HG03460 (cell line): ENCODE measurements around the gene CASP10.
"Not testable (repeated sequence)": the region's sequence is repeated elsewhere in the genome, so short reads cannot be mapped to it uniquely, and the experiment has no call there.

Experiments used
- ATAC-seq: cut with Tn5 transposase; IDR thresholded peaks from one replicate; pipeline ENCODE4 v1.9.1; 2021; ENCODE audit not compliant: unreplicated experiment

The CASP10 gene

DNA sequence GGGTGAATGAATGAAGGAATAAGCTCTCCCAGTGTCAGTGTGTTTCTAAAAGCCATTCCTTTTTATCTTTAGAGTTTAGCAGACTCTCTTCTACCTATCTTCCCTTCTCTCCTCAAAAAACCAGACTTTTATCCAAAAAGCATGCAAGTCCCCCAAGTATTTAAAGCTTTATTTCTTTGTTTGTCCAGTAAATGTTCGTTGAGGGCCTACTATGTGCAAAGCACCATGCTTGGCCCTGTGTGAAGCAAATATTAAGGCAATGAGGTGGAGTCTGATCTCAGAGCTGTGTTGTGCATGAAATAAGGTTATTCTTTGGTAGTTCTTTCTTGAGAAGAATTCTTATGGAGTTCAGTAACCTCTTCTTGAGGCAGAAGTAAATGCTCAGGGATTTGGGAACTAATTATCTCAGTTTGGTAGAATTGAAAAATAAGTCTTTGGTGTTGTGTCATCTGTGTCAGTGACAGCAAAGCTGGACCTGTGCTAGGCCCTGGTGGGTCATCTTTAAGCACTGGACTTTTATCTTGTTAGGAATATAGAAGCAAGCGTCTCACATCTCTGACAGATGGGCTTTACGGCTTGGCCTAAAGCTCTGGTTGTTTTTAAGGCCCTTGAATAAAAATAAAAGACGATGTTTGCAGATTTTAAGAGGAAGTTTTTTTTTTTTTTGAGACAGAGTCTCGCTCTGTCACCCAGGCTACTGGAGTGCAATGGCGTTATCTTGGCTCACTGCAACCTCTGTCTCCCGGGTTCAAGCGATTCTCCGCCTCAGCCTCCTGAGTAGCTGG lies 28.1 kb upstream of the CASP10 start:
- ATAC-seq = no peak

DNA sequence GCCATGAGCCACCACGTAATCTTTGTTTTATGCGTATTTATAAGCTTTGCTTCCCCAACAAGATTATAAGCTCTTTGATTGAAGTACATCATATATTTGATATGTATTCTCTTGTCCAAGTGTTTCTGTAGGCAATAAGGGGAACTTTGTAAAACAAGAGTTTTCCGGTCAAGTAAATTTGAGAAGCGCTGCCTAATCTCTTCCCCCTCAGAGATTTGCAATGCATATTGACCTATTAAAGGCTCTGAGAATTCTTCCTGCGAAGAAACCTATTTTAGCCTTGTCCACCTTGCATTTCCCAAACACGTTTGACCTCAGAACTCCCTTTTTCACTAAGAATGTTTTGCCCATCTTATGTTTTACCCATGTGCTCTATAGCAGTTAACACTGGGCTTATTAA lies 26.9 kb upstream of the CASP10 start:
- no peak for ATAC-seq

GRCh38 chr2:201156640-201157039 lies 26.3 kb upstream of the CASP10 start:
- ATAC-seq = no peak

DNA sequence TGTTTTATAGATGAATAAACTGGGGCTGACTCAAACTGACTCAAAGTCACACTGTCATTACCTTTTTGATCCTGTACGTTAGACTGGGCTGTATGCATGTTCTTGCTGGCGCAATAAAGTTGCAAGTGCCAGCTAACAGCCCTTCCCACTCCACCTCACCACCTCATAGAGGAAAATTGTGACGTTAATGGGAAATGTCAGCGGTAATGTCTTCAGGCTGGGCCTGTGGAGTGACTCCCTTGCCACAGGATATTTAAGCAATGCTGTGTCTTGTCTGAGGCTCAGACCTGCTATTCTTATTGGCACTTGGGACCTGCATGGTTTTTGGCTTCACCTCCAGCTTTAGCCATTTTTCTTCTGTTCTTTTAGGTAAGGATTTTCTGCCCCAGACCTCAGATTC lies 25.2 kb upstream of the CASP10 start:
- peak; percentile 15 for ATAC-seq

- ATAC-seq = peak; percentile 97
Measured at GRCh38 chr2:201158111-201158929, 24.6 kb upstream of the CASP10 start.

DNA sequence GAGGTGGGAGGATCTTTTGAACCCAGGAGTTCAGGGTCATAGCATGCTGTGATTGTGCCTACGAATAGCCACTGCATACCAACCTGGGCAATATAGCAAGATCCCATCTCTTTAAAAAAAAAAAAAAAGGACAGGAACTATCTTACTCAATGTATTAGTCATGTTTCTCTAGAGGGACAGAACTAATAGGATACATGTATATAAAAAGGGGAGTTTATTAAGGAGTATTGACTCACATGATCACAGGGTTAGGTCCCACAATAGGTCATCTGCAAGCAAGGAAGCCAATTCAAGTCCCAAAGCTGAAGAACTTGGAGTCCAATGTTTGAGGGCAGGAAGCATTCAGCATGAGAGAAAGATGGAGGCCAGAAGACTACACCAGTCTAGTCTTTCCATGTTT lies 18.8 kb upstream of the CASP10 start:
- no peak for ATAC-seq

DNA sequence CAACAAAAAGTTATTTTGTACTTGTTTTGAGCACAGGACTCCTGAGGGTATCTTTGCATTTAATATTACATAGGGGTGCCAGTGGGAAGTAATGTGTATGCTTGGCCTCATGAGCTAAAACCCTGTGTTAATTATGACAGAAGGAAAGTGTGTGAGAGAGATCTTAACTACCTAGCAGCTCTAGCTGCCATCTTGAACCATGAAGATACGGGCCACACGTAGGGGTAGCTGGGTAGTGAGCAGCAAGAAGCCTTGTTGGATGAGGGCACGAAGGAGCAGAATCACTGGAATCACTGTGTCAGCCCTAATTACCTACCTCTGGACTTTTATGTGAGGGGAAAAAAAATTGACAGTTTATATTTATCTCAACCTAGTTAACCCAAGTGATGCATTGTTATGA lies 15.4 kb upstream of the CASP10 start:
- no peak for ATAC-seq

DNA sequence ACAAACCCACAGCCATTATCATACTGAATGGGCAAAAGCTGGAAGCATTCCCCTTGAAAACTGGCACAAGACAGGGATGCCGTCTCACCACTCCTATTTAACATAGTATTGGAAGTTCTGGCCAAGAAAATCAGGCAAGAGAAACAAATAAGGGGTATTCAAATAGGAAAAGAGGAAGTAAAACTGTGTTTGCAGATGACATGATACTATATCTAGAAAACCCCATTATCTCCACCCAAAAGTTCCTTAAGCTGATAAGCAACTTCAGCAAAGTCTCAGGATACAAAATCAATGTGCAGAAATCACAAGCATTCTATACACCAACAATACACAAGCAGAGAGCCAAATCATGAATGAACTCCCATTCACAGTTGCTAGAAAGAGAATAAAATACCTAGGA lies 14.4 kb upstream of the CASP10 start:
- not testable (repeated sequence) for ATAC-seq

DNA sequence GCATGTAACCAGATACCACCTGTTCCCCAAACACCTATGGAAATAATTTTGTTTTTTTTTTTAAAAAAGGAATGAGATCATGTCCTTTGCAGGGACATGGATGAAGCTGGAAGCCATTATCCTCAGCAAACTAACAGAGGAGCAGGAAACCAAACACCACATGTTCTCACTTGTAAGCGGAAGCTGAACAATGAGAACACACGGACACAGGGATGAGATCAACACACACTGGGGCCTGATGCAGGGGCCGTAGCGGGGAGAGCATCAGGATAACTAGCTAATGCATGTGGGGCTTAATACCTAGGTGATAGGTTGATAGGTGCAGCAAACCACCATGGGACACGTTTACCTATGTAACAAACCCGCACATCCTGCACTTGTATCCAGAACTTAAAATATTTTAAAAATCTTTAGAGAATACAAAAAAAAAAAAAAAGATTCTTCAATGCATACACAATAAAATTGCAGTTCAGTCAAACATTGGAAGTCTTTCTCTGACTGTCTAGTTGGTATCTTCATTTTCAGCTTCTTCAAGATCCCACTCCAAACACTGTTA lies 11.6 kb upstream of the CASP10 start:
- ATAC-seq = no peak

DNA sequence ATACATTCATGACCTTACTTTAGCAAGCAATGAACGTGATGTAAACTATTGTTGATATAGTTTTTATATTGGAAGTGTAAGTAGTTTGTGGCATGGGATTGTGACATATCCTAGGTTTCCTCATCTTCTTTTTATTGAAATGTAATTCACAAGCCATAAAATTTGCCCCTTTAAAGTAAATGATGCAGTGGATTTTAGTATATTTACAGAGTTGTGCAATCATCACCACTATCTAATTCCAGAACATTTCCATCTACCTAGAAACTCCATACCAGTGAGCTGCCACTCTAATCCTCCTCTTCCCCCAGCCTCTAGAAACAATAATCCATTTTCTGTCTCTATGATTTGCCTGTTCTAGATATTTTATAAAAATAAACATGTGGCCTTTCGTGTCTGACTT lies 10.7 kb upstream of the CASP10 start:
- no peak for ATAC-seq

DNA sequence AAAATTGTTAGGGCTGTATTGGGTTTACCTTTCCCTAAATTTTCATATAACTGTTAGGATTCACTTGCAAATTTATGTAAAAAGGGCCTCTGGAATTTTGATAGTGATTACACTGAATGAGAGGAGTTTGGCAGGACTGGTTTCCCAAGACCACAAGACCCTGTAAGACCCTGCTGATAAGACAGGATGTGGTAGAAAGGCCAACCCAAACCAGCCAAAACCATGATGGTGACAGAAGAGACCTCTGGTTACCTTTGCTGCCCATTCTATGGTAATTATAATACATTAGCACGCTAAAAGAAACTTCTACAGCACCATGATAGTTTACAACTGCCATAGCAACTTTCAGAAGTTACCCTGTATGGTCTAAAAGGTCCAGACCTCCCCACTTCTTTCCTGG lies 8.3 kb upstream of the CASP10 start:
- ATAC-seq = no peak

- no peak for ATAC-seq
Measured at GRCh38 chr2:201176081-201176481, 6.9 kb upstream of the CASP10 start.

DNA sequence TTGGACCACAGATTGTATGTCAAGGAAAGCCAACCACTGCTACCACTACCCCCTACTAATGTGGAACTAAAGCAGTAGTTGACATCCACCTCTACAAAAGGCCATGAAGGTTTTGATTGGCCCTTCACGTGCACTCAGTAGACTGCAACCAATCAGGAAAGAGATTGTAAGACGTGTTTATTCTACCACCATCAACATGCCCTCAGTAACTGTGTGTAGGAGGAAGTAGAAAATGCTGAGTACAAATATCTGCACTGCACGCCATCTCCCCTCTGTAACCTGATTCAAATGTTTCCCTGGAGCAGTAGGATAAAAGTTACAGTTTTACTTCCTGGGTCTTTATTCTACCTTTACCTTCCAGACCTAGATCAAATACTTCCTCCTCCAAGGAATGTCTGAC lies 2.9 kb upstream of the CASP10 start:
- no peak for ATAC-seq

- no peak for ATAC-seq
Measured at GRCh38 chr2:201183365-201183727, 405 bp downstream of the CASP10 start.

GRCh38 chr2:201183835-201184234 lies 894 bp downstream of the CASP10 start:
- ATAC-seq = not testable (repeated sequence)

DNA sequence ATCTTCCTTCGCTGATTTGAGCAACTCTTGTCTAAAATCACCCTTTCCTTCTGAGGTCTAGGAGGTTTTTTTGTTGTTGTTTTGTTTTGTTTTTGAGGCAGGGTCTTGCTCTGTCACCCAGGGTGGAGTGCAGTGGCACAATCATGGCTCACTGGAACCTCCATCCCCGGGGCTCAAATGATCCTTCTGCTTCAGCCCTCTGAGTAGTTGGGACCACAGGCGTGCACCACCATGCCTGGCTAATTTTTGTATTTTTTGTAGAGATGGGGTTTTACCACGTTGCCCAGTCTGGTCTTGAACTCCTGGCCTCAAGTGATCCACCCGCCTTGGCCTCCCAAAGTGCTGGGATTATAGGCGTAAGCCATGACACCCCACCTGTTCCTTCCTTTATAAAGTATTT lies 1.3 kb downstream of the CASP10 start:
- ATAC-seq = not testable (repeated sequence)

GRCh38 chr2:201185863-201186262 lies 2.9 kb downstream of the CASP10 start:
- no peak for ATAC-seq

GRCh38 chr2:201186982-201187381 lies 4.0 kb downstream of the CASP10 start:
- ATAC-seq = no peak

DNA sequence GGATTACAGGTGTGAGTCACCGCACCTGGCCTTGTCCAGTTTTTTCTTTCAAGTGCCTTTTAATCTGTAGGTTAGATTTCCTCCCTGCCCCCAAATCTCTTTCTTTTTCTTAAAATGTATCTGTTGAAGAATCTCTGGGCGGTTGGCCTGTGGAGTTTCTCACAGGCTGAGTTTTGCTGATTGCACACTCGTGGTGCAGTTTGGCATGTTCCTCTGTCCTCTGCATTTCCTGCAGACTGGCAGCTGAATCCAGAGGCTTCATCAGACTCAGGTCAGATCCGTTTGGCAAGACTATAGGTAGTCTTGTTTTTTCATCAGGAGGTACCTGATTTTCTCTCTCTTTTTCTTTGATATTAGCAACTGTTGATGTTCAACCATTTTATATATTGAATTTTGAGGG lies 5.5 kb downstream of the CASP10 start:
- ATAC-seq = no peak

- ATAC-seq = no peak
Measured at GRCh38 chr2:201191132-201191875, 8.4 kb downstream of the CASP10 start.

DNA sequence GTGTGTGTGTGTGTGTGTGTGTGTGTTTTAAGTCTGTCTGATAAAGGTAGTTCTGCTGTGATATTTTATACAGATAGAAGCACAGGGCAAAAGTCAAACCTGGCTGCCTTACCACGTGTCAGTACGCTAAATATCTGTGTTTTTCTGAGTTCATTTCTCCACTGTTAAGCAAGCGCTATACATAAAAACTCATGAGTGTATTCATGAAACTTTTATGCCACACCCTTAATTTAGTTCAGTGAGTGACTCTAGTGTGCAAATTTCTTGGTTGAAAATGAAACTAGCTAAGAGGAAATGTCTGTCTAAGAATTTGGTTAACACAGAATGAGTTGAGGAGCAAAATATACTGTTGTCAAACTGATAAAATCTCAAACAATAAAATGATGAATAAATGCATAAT lies 11.2 kb downstream of the CASP10 start:
- ATAC-seq = peak; percentile 93
